Subcutaneous adipose tissue (tissue), 4 donors: ENCODE results near the gene AFTPH. TPM values are rescaled to one million over a fixed set of nuclear protein-coding genes. Genes with fewer than 3 reads are reported as not detected.

Source experiments
- total RNA-seq, 4 donors: library from RNA; depleted of rRNA; stranded (reverse); fragments of >200 nt; gene quantifications; one replicate each; pipeline ENCODE4 v1.1.0, GENCODE V29; 2016
- TF ChIP-seq, protein P1 (sequence below): fragments of 450-650 bp; IDR thresholded peaks from one replicate; pipeline ENCODE4 v1.5.1; 2016; ENCODE audit warnings: low read depth, mild to moderate bottlenecking, control low read depth, antibody characterized with exemption, moderate library complexity

AFTPH gene
- total RNA-seq, 4 donors from 2014 or later = 39.2 to 50.5 (median 44.7) TPM

DNA sequence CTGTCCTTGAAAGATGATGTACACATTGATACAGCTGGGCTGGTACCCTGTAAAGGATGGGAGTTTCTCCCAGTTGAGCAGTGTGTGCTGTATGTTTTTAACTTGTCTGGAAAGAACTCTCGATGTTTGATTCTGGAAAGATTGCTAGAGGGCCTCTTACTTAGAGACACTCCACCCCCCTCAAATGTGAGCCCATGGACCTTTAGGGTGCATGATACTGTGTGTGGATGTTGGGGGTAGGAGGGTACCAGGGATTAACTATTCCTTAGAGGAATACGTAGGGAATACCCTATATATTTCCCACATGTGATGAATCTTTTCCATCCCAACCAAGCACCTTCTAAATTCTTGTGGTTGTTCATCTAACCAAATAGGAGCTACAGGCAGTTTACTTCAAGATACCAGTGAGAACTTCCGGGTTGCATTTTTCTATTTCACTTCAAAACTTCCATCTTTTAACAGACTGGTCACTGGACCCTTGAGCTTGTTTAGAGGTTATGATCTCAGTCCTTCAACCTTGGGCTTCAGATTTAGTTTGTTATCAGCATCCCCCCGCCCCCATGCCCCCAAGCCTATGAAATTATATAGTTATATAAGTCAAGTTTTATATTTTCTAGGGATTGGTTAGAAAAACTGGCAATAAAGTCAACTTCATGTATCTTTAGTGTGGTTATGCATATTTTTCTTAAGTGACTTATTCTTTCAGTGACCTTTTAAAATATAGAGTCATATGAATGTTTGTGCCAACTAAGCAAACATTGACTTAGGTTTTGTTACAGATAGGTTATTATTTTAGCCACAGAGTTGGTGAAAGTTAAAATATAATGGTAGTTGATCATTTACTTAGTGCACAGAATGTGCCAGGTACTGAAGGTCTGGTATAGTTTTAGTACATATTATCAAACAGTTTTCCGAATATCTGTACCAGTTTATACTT is 18.2 kb downstream of the AFTPH start:
- TF ChIP-seq, protein P1, sequence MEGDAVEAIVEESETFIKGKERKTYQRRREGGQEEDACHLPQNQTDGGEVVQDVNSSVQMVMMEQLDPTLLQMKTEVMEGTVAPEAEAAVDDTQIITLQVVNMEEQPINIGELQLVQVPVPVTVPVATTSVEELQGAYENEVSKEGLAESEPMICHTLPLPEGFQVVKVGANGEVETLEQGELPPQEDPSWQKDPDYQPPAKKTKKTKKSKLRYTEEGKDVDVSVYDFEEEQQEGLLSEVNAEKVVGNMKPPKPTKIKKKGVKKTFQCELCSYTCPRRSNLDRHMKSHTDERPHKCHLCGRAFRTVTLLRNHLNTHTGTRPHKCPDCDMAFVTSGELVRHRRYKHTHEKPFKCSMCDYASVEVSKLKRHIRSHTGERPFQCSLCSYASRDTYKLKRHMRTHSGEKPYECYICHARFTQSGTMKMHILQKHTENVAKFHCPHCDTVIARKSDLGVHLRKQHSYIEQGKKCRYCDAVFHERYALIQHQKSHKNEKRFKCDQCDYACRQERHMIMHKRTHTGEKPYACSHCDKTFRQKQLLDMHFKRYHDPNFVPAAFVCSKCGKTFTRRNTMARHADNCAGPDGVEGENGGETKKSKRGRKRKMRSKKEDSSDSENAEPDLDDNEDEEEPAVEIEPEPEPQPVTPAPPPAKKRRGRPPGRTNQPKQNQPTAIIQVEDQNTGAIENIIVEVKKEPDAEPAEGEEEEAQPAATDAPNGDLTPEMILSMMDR = no peak

DNA sequence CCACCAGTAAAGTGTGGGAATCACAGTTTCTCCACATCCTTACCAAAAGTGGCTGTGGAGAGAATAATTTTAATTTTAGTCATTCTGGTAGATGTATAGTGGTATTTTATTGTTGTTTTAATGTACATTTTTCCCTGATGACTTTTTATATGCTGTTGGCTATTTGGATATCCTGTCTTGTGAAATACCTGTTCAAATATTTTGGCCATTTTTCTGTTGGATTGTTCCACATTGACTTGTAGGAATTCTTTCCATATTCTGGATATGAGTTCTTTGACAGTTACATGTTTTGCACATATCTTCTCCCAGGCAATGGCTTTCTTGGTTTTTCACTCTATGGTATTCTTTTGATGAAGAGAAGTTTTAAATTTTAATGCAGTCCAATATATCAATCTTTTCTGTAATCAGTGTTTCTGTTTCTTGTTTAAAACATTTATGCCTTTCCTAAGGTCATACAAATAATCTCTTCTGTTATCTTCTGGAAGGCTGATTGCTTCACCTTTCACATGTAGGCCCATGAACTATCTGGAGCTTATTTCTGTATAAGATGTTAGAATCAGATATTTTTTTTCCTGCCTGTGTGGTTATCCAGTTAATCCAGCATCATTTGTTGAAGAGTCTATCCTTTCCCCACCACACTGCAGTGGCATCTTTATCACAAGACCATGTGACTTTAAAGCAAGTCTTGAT is 19.0 kb downstream of the AFTPH start:
- TF ChIP-seq, protein P1 = no peak

DNA sequence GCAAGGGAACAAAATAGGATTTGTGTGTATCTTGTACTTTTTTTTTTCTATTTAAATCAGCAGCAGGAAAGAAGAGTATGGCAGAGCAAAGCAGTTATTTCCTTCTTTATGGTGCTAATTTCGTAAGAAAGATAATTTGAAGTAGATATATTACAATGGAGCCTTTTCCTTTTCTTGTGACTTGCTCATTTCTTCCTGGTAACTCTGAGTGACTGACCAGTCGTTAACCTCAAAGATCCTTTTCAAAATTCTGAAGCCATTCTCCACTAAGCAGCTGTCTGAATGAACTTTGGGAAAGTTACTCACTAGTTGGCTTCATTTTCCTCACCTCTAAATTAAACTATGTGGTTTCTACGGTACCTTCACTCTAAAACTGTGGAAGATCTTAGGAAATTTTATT is 24.6 kb downstream of the AFTPH start:
- TF ChIP-seq, protein P1 = no peak

DNA sequence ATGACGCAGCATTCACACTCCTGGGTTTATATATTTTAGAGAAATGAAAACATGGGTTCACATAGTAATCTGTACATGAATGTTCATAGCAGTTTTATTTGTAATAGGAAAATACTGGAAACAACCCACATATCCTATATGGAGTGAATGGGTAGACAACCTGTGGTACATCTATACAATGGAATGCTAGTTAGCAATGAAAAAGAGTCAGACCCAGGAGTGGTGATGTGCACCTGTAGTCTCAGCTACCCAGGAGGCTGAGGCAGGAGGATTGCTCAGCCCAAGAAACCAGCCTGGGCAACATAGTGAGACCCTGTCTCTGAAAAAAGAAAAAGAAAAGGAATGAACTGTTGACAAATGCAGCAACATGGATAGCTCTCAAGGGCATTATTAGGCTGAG is 25.9 kb downstream of the AFTPH start:
- TF ChIP-seq, protein P1 = no peak

DNA sequence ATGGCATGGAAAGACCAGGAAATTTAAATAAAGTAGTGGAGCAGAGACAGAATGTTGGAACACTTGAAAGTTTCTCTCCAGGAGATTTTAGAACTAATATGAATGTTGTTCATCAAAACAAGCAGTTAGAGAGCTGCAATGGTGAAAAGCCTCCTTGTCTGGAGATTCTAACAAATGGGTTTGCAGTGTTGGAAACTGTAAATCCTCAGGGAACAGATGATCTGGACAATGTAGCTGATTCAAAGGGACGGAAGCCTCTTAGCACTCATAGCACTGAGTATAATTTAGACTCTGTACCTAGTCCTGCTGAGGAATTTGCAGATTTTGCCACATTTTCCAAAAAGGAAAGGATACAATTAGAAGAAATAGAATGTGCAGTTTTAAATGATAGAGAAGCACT is 27.7 kb downstream of the AFTPH start:
- TF ChIP-seq, protein P1 = no peak

DNA sequence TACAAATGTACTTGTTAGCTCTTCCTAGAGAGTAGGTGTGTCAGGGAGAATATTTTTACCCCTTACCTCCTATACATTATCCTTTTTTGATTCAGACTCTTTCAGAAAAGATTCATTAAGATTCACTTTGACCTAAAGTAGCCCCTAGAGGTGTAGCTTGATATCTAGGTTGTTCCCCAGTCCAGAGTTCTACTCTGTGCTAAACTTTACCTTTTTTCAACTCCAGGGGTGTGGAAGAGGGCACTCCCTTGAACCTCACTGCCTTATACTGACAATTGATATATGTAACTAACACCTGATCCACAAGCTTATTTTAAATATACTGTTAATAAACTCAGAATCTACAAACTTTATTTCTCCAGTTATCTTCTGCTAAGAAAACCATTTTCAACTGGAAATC is 30.0 kb downstream of the AFTPH start:
- TF ChIP-seq, protein P1 = no peak

DNA sequence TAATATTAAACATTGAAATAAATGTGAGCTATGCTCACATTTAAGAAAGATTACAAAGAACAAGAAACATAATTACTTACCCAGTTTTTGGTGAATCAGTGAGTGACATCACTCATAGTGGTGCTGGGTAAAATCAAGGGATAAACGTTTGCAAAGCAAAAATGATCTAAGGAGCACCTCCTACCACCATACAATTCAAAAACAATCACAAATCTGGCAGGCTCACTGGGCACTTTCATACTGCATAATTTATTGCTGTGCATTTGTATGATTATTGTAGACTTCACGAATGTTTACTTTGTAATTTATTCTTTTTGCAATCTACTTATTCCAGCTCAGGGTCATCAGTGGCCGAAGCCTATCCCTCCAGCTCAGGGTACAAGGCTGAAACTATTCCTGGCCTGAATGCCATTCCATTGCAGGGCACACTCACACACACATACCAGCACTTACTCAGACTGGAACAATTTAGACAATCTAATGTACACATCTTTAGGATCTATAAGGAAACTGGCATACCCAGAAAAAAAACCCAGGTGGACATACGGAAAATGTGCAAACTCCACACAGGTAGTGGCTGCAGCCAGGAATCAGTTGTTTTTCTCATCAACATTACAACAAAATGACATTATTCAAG is 34.4 kb downstream of the AFTPH start:
- TF ChIP-seq, protein P1 = no peak
